ENCODE measurements around the gene NCMAP. TPM values are rescaled to one million over a fixed set of nuclear protein-coding genes. Genes with fewer than 3 reads are reported as not detected.

Gene NCMAP
- polyA plus RNA-seq, 1 of the 3 experiments (the other 2 are of a cell fraction): not detected

GRCh38 chr1:24541711-24542346 lies 14.1 kb upstream of the NCMAP start:
- Histone ChIP-seq H4K20me1 (ENCODE audit: insufficient read depth) (no peaks in the 10 kb centered on the region), H2AFZ (ENCODE audit: low read depth) (no peak overlapping the region), H3F3A (replicated peaks; ENCODE audit: insufficient read depth) (peaks cover 9% of the 10 kb centered on the region), H3K9me2 (no peaks in the 10 kb centered on the region), H3K79me2 (ENCODE audit: insufficient read depth) (no peaks in the 10 kb centered on the region), H3K4me3 (ENCODE audit: low read depth in 2 of 2, low read length in 1 of 2) (no peak overlapping the region; a peak in 1 of 4 replicates), H3K4me2 (no peak overlapping the region), H3K9ac (no peak overlapping the region), H3K27ac (ENCODE audit: low read depth in 2 of 2, low read length in 1 of 2) (no peak overlapping the region), H3K9me3 (no peaks in the 10 kb centered on the region), H3K36me3 (replicated peaks in 1 of 2; ENCODE audit: control insufficient read depth in 1 of 2, insufficient read depth in 2 of 2, low read length in 1 of 2) (no peaks in the 10 kb centered on the region), H3K4me1 (ENCODE audit: control insufficient read depth in 1 of 2, insufficient read depth in 2 of 2, low read depth in 1 of 2, low read length in 1 of 2) (no peaks in the 10 kb centered on the region), H3K27me3 (ENCODE audit: insufficient read depth) (no peaks in the 10 kb centered on the region)
- CTCF ChIA-PET: interaction anchor here (0.5 to 3.6 kb wide), 23 partner anchors 13 to 306 kb away, joined by 3 to 28 read pairs (median 3); no protein-coding TSS in a partner anchor
- TF ChIP-seq TCF12 (IDR thresholded peaks at IDR 0.05): no peak
- TF ChIP-seq ELF1 (IDR thresholded peaks at IDR 0.05): no peak
- no peak for TF ChIP-seq RXRA (IDR thresholded peaks at IDR 0.05; ENCODE audit: borderline replicate concordance, low read depth)
- peak; percentile 73 for TF ChIP-seq CTCF (IDR thresholded peaks at IDR 0.05)
- TF ChIP-seq EZH2phosphoT487 (IDR thresholded peaks at IDR 0.05; ENCODE audit: borderline replicate concordance, low read depth): no peak
- no peak for TF ChIP-seq FOSL2 (IDR thresholded peaks at IDR 0.05; ENCODE audit: borderline replicate concordance, low read depth)
- TF ChIP-seq TEAD4 (IDR thresholded peaks at IDR 0.05; ENCODE audit: borderline replicate concordance, insufficient read depth): no peak
- no peak for TF ChIP-seq USF1 (IDR thresholded peaks at IDR 0.05; ENCODE audit: borderline replicate concordance, low read depth)
- no peak for TF ChIP-seq NFIC (IDR thresholded peaks at IDR 0.05; ENCODE audit: borderline replicate concordance)
- TF ChIP-seq RAD21 (IDR thresholded peaks at IDR 0.05; ENCODE audit: low read length): peak; percentile 63
- TF ChIP-seq RFX5 (IDR thresholded peaks at IDR 0.05; ENCODE audit: low read length): no peak
- no peak for TF ChIP-seq IRF3 (IDR thresholded peaks at IDR 0.05; ENCODE audit: low read depth, low read length)
- TF ChIP-seq CHD2 (IDR thresholded peaks at IDR 0.05; ENCODE audit: low read length, partially characterized antibody): no peak
- TF ChIP-seq USF2 (IDR thresholded peaks at IDR 0.05; ENCODE audit: borderline replicate concordance, low read depth, low read length): no peak
- TF ChIP-seq SMC3 (IDR thresholded peaks at IDR 0.05; ENCODE audit: low read depth, low read length): peak; percentile 39
- TF ChIP-seq TAF1 (IDR thresholded peaks at IDR 0.05; ENCODE audit: borderline replicate concordance, low read depth, low read length): no peak
- TF ChIP-seq RCOR1 (IDR thresholded peaks at IDR 0.05; ENCODE audit: low read length): no peak
- POLR2A ChIA-PET: no interaction called here
- peak; percentile 46 for DNase-seq
- 78% methylated on average over 8 of the region's 8 CpGs for WGBS (ENCODE audit: low lambda C conversion rate)

Data from SK-N-SH (cell line).